ENCODE results near the gene COL19A1. TPM values are rescaled to one million over a fixed set of nuclear protein-coding genes. Genes with fewer than 3 reads are reported as not detected.

The COL19A1 gene
- total RNA-seq, 1 experiment from 2014 or later = not detected

- CTCF ChIA-PET = no interaction called here
- DNase-seq (ENCODE audit: low read depth, low spot score) (no peak), ATAC-seq (no peak)
- TF ChIP-seq CTCF (IDR thresholded peaks at IDR 0.05) (no peak), TCF7L2 (IDR thresholded peaks at IDR 0.05; ENCODE audit: low read depth, low read length) (no peak)
- Histone ChIP-seq H3K4me3 (ENCODE audit: low read depth in 2 of 2, low read length in 2 of 2) (no peak overlapping the region), H3K27me3 (ENCODE audit: control insufficient read depth, insufficient read depth, low read length) (peaks cover 15% of the 10 kb centered on the region), H3K4me1 (ENCODE audit: control insufficient read depth, insufficient read depth, low read length) (0 out of 2 replicates have a peak, but pooled peaks cover 3% of the 10 kb centered on the region), H3K36me3 (ENCODE audit: control insufficient read depth, insufficient read depth, low read length) (no peaks in the 10 kb centered on the region), H3K9me3 (ENCODE audit: control insufficient read depth, insufficient read depth, low read depth, low read length) (no peaks in the 10 kb centered on the region), H3K27ac (ENCODE audit: low read length) (no peak overlapping the region)
- POLR2A ChIA-PET = no interaction called here
- intact Hi-C loops (cut with micrococcal nuclease; ENCODE audit: unreplicated experiment) (no loop called here), in situ Hi-C loops (cut with HindIII; ENCODE audit: low pct_unique_long_range_greater_than_20kb, low sequenced_read_pairs) (no loop called here)
- BruUV-seq (replicated peaks) = no TSS peak
Observed at GRCh38 chr6:70164556-70164955, 298.2 kb downstream of the COL19A1 start.

GRCh38 chr6:70166088-70166958, 300.0 kb downstream of the COL19A1 start:
- ChIA-PET POLR2A (no interaction called here), CTCF (interaction anchor here (0.5 kb wide), 1 partner anchor 389 kb away, joined by 4 read pairs; no protein-coding TSS in a partner anchor)
- in situ Hi-C loops (cut with HindIII; ENCODE audit: low pct_unique_long_range_greater_than_20kb, low sequenced_read_pairs) = no loop called here
- ATAC-seq (peak; percentile 95), DNase-seq (ENCODE audit: low read depth, low spot score) (peak; percentile 35)
- BruUV-seq (replicated peaks) = no TSS peak
- Histone ChIP-seq H3K27me3 (ENCODE audit: control insufficient read depth, insufficient read depth, low read length) (peaks cover 15% of the 10 kb centered on the region), H3K4me1 (ENCODE audit: control insufficient read depth, insufficient read depth, low read length) (0 out of 2 replicates have a peak, but pooled peaks cover 3% of the 10 kb centered on the region), H3K36me3 (ENCODE audit: control insufficient read depth, insufficient read depth, low read length) (no peaks in the 10 kb centered on the region), H3K9me3 (ENCODE audit: control insufficient read depth, insufficient read depth, low read depth, low read length) (no peaks in the 10 kb centered on the region), H3K4me3 (ENCODE audit: low read depth in 2 of 2, low read length in 2 of 2) (no peak overlapping the region; a peak in 1 of 4 replicates), H3K27ac (ENCODE audit: low read length) (no peak overlapping the region)
- no peak for TF ChIP-seq TCF7L2 (IDR thresholded peaks at IDR 0.05; ENCODE audit: low read depth, low read length)
- no peak for TF ChIP-seq SIN3A (IDR thresholded peaks at IDR 0.05; ENCODE audit: borderline replicate concordance, insufficient read depth, low read depth, low read length)
- peak; percentile 92 for TF ChIP-seq CTCF (IDR thresholded peaks at IDR 0.05)
- TF ChIP-seq REST (IDR thresholded peaks at IDR 0.05; ENCODE audit: insufficient read depth in 1 of 2, low read depth in 2 of 2, low read length in 1 of 2) = no peak
- TF ChIP-seq POLR2AphosphoS5 (IDR thresholded peaks at IDR 0.05; ENCODE audit: low read depth, low read length) = no peak
- intact Hi-C loops (cut with micrococcal nuclease; ENCODE audit: unreplicated experiment) = loop anchor here (5.0 kb wide), 1 partner anchor 434 kb away; no protein-coding TSS in a partner anchor
